ENCODE measurements around the gene AKT3. TPM values are rescaled to one million over a fixed set of nuclear protein-coding genes. Genes with fewer than 3 reads are reported as not detected.

AKT3 gene
- total RNA-seq, 4 donors from 2014 or later, result 2.0 to 32.2 (median 9.3) TPM

DNA sequence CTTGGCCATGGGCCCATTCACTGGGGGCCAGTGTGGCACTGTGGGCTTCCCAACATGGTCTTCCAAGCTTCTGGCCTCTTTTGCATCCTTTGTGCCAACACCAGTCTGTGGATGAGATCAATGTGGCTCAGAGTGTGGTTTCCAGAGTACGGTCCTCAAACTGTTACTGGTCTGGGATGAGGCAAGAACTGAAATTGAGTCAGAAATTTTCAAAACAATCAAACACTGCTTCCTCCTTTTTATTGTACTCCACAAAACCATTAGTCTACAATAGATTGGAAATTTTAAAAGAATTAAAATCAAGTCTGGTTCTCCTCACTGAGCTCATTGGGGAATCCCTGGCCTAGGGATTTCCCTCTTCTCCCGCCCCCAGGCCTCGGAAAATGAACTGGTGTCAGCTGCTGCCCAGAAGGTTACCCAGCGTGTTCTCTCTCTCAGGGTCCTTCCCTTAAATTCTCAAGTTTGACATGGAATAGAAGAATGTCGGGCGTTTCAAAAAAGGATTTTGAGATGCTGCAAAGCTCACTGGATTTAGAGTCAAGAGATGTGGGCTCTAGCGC is 372.2 kb downstream of the AKT3 start:
- no peaks in the 10 kb centered on the region for H3K9me3 ChIP-seq
- H3K36me3 ChIP-seq, result peaks cover 0 to 10% (median 0%) of the 10 kb centered on the region in 3 donors
- TF ChIP-seq POLR2A (IDR thresholded peaks at IDR 0.05), result no peak
- TF ChIP-seq, protein P1, sequence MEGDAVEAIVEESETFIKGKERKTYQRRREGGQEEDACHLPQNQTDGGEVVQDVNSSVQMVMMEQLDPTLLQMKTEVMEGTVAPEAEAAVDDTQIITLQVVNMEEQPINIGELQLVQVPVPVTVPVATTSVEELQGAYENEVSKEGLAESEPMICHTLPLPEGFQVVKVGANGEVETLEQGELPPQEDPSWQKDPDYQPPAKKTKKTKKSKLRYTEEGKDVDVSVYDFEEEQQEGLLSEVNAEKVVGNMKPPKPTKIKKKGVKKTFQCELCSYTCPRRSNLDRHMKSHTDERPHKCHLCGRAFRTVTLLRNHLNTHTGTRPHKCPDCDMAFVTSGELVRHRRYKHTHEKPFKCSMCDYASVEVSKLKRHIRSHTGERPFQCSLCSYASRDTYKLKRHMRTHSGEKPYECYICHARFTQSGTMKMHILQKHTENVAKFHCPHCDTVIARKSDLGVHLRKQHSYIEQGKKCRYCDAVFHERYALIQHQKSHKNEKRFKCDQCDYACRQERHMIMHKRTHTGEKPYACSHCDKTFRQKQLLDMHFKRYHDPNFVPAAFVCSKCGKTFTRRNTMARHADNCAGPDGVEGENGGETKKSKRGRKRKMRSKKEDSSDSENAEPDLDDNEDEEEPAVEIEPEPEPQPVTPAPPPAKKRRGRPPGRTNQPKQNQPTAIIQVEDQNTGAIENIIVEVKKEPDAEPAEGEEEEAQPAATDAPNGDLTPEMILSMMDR (IDR thresholded peaks at IDR 0.05), result no peak
- no peak overlapping the region for H3K27ac ChIP-seq
- no peaks in the 10 kb centered on the region for H3K27me3 ChIP-seq
- H3K4me3 ChIP-seq, result no peak overlapping the region
- H3K4me1 ChIP-seq, result peaks cover 11 to 24% (median 17%) of the 10 kb centered on the region in 3 donors
- DNase-seq, result no peak
- intact Hi-C loops (cut with DNase I), result no loop called here
- WGBS, 2 donors, result 83 to 86% methylated on average over 7 of the region's 7 CpGs

DNA sequence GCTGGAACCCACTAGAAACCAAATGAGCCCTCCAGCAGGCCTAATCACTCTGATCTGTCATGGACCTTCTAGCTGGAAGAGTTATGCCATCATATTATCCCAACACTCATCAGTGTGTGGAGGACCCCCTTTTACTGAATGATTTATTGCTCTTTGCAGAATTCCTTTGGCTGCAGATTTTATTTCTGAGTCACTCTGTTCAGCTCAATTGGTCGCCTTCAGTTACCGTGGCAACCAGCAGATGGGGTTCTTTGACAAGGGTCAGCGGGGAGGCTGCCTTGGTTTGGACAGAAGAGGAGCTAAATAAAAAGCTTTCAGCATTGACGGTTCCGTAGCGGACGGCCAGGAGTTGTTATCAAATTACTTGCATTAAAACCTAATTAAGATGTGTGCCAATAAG is 374.1 kb downstream of the AKT3 start:
- Histone ChIP-seq H3K27me3 (no peaks in the 10 kb centered on the region), H3K4me3 (no peak overlapping the region), H3K36me3 (peaks cover 0 to 10% (median 0%) of the 10 kb centered on the region in 3 donors), H3K9me3 (no peaks in the 10 kb centered on the region), H3K27ac (no peak overlapping the region), H3K4me1 (peaks cover 6 to 26% (median 13%) of the 10 kb centered on the region in 3 donors)
- WGBS, 2 donors, result 80 to 93% methylated on average over 4 to 7 of the region's 7 CpGs
- intact Hi-C loops (cut with DNase I), result no loop called here
- TF ChIP-seq POLR2A (IDR thresholded peaks at IDR 0.05), result no peak
- TF ChIP-seq, protein P1 (IDR thresholded peaks at IDR 0.05), result no peak
- DNase-seq, result no peak

DNA sequence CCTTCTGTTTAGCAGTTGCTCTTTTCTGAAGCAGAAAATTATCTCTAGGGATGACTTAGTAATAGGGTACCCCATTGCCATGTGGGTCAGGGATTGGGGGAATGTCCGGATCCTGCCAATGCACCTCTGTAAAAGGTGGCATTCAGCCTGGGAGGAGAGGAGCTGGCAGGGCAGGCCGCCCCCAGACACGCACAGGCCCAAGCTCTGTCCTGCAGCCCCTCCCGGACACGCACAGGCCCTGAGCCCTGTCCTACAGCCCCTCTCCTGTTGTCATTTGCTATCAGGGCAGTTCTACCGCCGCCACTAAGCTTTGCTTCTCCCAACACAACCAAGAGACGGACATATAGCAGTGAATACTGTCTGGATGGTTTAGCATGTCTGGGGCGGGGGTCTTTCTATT is 375.1 kb downstream of the AKT3 start:
- no peaks in the 10 kb centered on the region for H3K27me3 ChIP-seq
- no peak for TF ChIP-seq POLR2A (IDR thresholded peaks at IDR 0.05)
- H3K4me3 ChIP-seq, result no peak overlapping the region
- peaks cover 0 to 10% (median 0%) of the 10 kb centered on the region in 3 donors for H3K36me3 ChIP-seq
- peaks cover 6 to 26% (median 13%) of the 10 kb centered on the region in 3 donors for H3K4me1 ChIP-seq
- H3K27ac ChIP-seq, result no peak overlapping the region
- no peaks in the 10 kb centered on the region for H3K9me3 ChIP-seq
- 100% methylated on average over 1 to 4 of the region's 9 CpGs for WGBS, 2 donors
- no peak for DNase-seq
- intact Hi-C loops (cut with DNase I), result no loop called here

DNA sequence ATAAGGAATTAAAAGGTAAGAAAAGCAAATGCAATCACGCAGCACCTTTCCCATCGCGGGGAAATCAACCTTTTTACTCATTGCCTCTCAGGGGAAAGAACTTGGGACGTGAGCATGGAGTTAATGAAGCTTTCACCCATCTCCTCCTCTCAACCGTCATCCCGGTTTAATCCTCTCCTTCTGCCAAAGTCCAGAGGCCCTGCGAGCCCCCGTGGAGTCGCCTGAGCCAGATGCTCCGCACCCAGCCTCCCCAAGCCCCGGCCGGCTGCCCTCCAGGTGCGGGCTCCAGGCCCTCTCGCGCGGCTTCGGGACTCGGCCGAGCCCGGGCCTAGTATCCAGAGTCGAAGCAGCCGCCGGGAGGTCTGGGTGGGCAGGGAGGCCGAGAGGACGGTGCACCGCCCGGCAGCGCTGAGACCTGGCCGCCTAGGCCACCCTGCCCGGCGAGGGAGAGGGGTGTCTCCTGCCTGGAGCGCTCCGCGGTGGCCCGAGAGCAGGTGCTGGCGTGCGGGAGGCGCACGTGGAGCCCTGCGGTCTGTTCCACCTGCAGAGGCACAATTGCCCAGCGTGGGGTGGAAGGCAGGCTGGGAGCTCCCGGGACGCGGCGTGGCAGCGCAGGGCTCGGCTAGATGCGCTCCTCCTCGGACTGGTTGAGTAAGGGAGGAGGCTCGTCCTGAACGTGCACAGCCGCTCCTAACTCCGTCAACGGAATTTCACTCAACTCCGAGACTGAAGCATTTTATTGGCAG is 375.7 kb downstream of the AKT3 start:
- intact Hi-C loops (cut with DNase I), result no loop called here
- WGBS, 2 donors, result 83 to 86% methylated on average over 14 to 30 of the region's 55 CpGs
- Histone ChIP-seq H3K27ac (peak overlapping the region in 3 of 4 donors; percentile 38 to 66 (median 42)), H3K9me3 (no peaks in the 10 kb centered on the region), H3K4me3 (peak overlapping the region in 2 of 4 donors; percentile 27 to 57), H3K36me3 (peaks cover 0 to 10% (median 0%) of the 10 kb centered on the region in 3 donors), H3K27me3 (no peaks in the 10 kb centered on the region), H3K4me1 (peaks cover 6 to 26% (median 13%) of the 10 kb centered on the region in 3 donors)
- DNase-seq, result no peak
- TF ChIP-seq POLR2A (IDR thresholded peaks at IDR 0.05), result no peak
- TF ChIP-seq, protein P1 (IDR thresholded peaks at IDR 0.05), result no peak

DNA sequence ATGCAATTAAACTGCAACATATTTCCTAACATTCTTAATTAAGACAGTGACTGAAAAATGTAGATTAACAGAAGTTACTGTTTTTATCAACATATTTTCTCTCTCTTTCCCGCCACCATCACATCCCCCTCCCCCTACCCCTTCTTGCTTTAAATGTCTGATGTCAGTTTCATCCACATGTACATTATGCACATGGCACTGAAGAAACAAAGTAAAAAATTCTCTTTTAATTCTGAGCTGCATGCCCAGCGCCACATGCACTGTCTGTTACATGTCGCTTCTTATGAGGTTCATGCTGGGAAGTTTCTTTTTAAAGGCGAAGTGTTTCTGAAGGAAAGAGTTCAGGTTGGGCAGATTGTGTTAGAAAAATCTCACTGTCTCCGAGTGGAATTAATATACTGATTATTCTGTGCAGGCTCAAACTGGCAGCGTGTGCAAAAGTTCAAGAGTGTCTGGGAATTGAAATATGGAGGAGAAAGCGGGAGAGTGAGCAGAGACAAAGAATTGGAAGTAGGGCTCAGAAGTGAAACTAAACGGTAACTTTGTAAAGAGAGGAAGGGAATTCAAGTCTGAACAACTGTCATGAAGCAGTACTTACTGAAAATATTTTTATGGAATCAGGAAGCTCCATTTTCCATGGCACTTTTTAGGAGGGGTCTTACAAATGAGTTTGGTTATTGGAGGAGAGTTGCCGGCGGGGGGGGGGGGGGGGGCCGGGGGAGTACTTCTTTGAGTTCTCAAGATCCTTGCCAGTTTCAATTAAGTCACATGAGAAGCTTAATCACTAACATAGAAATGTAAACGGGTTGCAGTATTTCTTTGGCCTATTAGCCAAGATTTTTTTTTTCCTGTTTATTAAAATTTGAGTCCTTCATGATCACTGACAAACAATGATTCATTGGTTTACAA is 376.6 kb downstream of the AKT3 start:
- TF ChIP-seq POLR2A (IDR thresholded peaks at IDR 0.05), result no peak
- TF ChIP-seq, protein P1 (IDR thresholded peaks at IDR 0.05), result no peak
- no peak for DNase-seq
- Histone ChIP-seq H3K4me3 (peak overlapping the region; percentile 16 to 57 (median 32)), H3K27ac (peak overlapping the region; percentile 11 to 66 (median 40)), H3K27me3 (no peaks in the 10 kb centered on the region), H3K9me3 (no peaks in the 10 kb centered on the region), H3K36me3 (peaks cover 0 to 10% (median 0%) of the 10 kb centered on the region in 3 donors), H3K4me1 (peaks cover 6 to 26% (median 13%) of the 10 kb centered on the region in 3 donors)
- intact Hi-C loops (cut with DNase I), result no loop called here
- 14% methylated on average over 12 of the region's 12 CpGs for WGBS, 2 donors

Measured in esophagus squamous epithelium (tissue), 5 donors.